ENCODE measurements around the gene HSPA12A. TPM values are rescaled to one million over a fixed set of nuclear protein-coding genes. Genes with fewer than 3 reads are reported as not detected.

Gene HSPA12A
- polyA plus RNA-seq, 4 donors = 19.9 to 49.7 (median 35.7) TPM

DNA sequence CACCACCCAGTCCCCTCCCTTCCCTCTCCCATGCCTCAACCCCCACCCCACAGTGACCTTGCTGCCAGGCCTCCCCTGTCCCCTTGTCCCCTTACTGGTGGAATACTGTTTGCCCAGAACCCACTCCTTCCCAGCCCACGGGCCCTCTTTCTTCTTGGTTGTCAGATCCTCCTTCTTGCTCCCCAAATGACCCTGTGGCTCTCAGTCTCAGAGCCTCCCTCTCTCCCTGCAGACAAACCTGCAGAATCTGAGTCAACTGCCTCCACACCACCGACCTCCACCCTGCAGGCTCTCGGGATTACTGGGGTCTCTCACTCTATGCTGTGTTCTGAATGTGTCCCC, 47.5 kb downstream of the HSPA12A start:
- DNase-seq (ENCODE audit: low read depth in 4 of 4, low spot score in 3 of 4) = no peak

DNA sequence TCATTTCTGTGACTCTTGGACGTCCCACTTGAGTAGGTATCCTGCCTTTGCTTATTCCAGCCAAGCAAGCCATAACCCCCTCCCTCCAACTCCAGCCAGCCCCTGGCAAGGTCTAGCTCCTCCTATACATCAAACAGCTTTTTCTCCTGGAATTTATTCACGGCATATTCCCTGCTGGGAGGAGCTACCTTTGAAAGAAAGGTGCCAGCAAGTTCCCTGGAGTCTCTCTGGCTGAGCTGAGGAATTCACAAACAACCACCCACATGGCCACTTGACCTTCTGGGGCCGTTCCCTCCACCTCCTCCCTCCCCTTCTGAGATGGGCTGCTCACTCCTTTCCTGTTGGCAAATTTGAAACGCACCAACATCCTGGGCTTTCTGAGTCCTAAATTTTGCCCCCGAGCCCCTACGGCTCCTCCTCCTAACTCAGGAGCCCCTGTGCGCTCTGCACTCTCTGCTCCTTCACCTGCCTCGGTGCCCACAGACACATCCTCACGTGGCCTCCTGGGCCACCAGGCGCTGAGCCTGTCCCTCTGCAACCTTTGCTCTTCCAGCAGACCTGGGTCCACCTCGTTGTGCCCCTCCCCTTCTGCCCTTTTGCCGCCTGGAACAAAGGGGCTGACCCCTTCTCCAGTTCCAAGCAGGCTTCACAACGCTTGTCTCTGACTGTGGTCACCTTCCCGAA, 48.0 kb downstream of the HSPA12A start:
- peak in 1 of 4 donors; percentile 46 for DNase-seq (ENCODE audit: low read depth in 4 of 4, low spot score in 3 of 4)

DNA sequence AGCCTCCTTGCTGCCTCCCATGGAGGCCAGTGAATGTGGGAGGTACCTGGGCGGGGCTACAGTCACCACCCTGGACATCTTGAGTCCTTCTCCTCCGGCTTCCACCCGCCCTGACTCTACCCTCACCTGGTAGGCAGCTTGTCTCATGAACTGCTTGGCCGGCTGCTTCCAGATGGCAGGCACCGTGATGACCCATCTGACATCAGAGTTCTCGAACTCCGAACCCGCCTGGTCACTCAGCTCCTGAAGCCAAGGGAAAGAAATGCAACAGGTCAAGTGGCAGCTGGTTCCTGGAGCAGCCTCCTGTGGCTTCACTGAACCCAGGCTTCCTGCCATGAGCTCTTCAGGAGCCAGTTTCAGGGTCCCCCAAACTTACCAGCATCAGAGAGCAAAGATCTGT, 50.1 kb downstream of the HSPA12A start:
- DNase-seq (ENCODE audit: low read depth in 4 of 4, low spot score in 3 of 4) = no peak

DNA sequence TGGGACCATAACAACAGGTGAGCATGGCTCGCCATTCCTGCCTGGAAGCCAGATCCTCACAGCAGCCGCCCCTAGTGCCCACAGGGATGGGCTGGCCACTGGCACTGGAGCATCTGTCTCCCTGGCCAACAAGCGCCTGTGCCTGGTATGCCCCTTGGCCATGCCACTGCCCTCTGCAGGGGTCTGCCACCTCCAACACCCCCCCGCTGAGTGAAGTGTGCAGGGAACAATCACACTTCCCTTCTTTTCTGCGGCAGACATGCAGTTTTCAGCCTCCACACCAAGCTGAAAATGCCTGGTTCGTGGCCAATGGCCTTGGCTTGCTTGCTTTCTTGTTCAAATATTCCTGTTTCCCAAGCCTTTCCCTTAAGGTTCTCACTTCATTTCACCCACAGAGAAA, 50.7 kb downstream of the HSPA12A start:
- DNase-seq (ENCODE audit: low read depth in 4 of 4, low spot score in 3 of 4) = no peak

DNA sequence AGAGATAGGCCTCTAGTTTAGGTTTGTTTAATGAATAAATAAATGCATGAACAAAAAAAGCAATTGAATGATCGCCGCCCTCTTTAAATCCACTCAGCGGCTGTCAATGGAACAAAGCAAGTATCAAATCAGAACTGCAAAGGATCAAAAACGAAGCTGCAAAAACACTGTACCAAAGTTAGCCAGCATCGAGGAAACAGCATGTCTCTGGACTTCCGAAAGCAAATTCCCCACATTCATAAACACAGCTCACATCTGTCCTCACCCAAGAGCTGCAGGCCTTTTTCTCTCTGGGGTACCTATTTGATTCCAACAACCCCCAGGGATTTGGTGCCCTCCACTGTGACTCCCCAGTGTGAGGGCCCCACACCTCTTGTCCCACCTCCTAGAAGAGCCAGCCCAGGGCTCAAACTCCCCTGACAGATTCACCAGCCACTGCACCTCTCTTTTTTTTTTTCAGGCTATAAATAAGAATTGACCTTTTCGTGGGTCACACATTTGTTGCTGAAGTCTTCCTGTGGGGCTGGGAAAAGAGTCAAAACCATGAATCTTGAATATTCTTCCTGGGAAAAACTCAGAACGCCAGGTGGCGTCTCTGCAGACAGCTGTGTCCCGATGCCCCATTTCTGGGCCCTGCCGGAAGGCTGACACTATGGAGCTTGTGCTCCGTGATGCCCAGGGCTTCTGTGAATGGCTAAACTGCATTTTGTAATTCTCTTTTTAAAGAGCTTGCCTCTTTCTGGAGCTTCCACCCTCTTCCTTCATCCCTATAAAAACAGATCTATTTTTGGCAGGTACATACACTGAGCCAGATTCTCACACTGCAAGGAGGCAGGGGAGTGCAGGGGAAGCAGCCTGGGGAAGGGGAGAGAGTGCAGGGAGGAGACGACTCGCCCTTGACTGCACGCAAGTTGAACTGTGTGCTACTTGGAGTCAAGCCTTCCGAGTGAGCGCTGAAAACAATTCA, 51.7 kb downstream of the HSPA12A start:
- DNase-seq (ENCODE audit: low read depth in 4 of 4, low spot score in 3 of 4) = no peak

DNA sequence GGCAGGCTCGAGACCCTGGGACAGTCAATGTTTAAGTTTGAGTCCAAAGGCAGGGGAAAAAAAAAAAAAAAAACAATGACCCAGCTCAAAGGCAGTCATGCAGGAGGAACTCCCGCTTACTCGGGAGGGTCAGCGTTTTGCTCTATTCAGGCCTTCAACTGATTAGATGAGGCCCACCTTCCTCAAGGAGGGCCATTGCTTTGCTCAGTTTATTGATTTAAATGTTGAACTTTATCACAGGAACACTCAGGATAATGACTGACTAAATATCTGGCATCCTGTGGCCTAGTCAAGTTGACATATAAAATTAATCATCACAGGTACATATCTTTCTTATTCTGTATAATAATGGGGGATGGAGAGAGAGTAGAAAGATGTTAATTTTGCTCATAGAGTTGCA, 52.6 kb downstream of the HSPA12A start:
- DNase-seq (ENCODE audit: low read depth in 4 of 4, low spot score in 3 of 4) = no peak

DNA sequence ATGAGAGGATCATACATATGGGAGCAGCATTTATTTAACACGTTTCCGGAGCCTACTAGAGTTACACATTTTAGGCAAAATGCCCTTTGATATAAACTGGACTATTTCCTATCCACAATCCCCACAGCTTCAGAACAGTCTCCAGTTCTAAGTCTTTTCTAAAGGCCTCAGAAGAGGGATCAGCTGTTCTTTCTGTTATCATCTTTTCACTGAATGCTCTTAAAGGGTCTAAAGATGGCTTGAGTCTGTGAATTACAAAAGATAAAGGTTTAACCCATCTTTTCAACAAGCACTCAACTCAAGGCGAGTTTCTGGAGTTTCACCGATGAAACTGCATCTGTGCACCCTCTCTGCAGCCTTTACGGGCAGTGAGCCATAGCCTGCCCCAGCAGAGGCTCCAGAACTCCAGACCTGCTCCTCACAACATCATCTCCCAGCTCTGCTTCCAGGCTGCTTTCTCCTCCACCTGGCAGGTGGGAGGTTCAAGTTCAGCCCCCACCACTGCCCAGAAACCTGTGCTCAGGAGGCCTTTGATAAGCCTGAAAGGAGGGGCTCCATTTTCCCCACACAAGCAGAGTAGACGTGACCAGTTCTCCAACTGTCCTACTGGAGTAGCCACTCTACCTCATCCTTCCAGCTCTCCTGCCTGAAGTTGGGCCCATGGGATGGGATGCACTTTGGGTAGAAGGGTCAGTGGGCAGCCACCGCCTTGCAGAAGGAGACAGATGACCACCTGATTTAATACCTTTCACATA, 53.4 kb downstream of the HSPA12A start:
- DNase-seq (ENCODE audit: low read depth in 4 of 4, low spot score in 3 of 4) = no peak

DNA sequence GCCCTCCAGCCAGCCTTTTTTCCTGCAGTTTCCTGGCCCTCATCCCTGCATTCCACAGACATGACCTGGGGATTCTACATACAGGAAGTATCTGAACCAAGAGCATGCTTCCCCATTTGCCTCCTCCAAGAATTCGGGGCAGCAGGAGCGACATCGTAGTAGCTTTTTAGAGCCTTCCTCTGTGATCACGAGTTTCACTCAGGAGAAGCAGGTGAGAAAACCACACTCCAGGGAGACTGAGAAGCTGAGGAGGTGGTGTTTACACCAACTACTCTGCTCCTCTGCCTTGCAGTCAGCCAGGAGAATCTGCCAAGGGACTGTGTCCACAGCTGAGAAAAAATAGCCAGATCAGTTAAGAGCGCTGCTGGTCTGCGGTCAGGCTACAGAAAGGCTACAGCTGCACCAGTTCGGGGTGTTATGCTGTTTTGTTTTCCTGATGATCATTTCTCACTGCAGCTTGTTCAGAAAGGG, 54.1 kb downstream of the HSPA12A start:
- no peak for DNase-seq (ENCODE audit: low read depth in 4 of 4, low spot score in 3 of 4)

DNA sequence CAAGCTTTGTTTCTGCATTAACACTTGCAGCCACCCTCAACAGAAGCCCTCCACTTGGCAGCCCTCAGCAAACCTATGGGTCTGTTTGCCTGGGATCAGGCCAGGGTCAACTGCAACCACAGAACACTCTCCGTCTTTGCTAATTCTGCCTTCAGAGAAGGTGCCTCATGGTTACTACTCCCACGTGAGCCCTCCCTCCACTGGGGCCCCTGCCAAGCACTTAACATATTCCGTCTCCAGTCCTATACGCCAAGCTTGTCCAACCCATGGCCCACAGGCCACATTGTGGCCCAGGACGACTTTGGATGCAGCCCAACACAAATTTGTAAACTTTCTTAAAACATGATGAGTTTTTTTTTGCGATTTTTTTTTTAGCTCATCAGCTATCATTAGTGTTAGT, 54.7 kb downstream of the HSPA12A start:
- no peak for DNase-seq (ENCODE audit: low read depth in 4 of 4, low spot score in 3 of 4)

DNA sequence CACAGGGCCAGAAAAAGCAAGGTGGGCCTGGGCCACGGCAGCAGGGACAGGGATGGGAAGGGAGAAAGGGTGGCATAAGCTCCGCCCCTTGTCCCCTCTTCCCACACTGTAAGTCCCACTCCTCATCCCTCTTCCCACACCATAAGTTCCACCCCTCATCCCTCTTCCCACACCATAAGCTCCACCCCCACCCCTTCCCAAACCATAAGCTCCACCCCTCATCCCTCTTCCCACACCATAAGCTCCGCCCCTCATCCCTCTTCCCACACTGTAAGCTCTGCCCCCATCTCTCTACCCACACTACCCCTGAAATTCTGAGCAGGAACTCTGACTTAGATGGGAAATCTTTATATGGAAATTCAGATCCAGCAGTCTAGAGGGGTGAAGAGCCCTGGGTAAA, 55.7 kb downstream of the HSPA12A start:
- no peak for DNase-seq (ENCODE audit: low read depth in 4 of 4, low spot score in 3 of 4)

DNA sequence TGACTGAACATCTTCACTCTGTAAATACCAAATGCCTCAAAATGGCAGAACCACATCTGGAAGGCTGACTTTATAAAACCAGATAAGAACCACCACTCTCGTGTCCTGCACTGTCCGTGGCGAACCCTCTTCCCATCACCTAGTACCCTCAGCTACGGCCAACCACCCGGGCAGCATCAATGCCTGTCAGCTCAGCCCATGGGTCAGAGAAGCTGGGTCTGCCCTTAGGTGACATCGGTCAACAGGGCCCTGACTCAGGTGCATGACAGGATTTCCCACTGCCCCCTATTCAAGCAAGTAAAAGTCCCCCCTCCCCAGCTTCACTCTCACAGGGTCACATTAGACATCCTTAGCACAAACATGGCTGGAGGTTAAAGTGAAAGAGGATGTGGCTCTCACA, 56.6 kb downstream of the HSPA12A start:
- no peak for DNase-seq (ENCODE audit: low read depth in 4 of 4, low spot score in 3 of 4)

DNA sequence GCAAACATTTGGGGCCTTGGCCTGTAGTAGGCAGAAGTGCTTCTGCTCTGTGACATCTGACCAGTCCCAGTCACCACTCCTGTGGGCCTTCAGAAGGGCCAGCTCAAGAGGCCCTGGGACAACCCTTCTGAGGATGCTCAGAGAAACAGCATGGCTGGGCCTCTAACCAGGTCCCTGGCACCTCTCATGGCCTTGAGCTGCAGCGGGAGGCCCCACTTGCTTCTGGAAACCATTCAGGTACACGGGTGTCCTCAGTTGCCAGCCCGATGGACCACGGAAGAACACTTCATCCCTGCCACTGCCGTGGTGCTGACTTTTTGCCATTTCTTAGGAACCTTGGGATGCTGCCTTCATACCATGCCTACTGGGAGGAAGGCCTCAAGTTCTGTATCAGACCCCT, 57.6 kb downstream of the HSPA12A start:
- no peak for DNase-seq (ENCODE audit: low read depth in 4 of 4, low spot score in 3 of 4)

DNA sequence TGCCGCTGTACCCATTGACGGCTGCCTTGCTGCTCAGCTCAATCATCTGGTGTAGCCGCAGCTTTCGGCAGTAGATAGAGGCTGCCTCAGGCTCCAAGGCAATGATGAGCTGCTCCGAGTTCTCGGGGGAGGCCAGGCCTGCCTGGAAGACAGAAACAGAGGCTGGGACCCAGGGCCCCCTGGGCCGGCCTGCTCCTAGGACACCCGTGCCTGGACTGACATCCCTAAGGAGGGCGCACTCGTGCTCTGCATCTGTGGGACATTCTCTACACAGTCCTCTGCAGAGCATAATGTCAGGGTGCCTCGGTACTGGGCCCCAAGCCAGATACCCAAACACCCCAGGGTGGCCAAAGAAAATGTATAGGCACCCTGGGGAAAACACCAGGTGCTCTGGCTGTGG, 58.5 kb downstream of the HSPA12A start:
- DNase-seq (ENCODE audit: low read depth in 4 of 4, low spot score in 3 of 4) = no peak

DNA sequence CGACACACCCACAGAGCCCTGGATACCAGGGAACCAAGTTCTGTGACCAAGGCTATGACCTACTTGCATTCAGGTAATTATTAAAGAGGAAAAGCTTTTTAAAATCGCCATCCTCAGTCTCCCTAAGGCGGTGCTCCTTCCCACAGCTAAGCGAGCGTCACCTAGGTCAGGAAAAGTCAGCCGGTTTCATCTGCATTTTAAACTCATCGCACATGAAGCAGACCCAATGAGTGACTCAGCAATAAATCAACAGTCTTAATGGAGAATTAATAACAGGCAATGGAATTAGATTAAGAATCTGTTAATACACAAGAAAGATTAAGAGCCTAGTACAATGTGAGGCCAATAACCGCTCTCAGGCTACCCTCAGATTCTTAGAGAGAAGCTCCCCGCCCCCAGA, 59.2 kb downstream of the HSPA12A start:
- no peak for DNase-seq (ENCODE audit: low read depth in 4 of 4, low spot score in 3 of 4)

DNA sequence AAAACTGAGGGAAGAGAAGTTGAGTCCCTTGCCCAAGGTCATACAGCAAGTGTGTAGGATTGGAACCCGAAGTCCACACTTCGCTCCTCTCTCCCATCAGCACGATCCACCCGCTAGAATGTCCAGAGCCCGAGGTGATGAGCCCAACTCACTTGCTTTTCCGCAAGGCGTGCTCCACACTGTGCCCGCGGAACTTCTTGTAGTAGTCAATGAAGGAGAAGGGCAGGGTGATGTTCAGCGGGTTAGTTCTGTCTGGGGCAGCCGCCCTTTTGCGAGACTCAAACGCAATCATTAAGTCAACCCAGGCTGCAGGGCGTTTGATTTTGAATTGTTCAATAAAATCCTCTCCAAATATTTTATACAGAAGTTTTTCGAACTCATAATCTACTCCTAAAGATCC, 63.0 kb downstream of the HSPA12A start:
- DNase-seq (ENCODE audit: low read depth in 4 of 4, low spot score in 3 of 4) = no peak

DNA sequence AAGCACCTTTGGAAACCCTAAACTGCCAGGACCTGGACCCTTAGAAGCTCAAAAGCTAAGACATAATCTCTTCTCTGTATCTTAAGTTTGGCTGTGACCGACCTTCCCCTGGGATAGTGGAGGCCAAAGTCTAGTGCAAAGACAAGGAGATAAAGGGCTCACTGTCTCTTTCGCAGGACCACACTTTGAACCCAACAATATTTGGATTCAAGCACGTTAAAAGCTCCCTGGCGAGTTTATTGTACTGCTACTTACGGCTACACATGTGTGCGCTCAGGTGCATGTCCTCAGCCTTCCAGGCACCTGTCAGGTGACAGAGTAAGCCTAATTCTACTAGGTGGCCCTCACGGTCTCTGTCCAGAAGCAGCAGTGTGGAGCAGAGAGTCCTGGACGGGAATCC, 65.7 kb downstream of the HSPA12A start:
- no peak for DNase-seq (ENCODE audit: low read depth in 4 of 4, low spot score in 3 of 4)

DNA sequence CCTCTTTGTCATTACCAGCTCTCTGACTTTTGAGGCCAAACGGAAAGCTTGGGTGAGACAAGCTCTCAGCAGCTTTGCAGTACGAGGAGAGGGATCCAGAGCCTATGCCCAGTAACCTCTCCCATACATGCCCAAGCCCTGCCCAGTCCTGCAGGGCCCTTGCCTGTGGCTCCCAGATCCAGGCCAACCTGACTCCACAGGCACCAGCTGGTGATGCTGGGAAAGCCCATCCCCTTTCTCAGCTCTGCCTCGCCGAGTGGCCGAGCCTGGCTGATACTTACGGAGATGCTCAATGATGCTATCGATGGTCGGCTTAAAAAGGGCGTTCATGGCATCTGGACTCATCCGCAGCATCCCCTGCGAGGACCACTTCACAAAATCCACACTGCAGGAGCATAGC, 66.2 kb downstream of the HSPA12A start:
- no peak for DNase-seq (ENCODE audit: low read depth in 4 of 4, low spot score in 3 of 4)

DNA sequence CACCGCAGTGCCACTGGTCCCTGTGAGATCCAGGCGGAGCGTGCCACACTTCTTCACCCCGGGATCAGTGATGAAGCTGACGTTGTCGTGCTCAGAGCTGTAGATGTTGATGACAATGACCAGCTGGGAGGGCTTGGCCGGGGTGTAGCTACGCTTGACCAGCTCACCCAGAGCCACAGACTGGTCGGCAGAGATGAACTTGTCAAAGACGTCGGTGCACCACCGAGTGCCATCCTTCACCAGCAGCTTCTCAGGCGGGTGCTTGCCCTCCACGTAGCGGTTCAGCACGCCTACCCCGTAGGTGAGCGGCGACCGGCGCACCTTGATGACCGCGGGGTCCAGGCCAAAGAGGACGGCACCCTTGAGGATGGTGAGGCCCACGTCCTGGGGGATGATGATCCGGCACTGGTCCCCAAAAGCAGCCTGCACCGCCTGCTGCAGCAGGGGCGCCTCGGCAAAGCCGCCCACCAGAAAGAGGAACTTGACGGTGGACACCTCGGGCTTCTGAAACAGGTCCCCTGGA, 67.4 kb downstream of the HSPA12A start:
- DNase-seq (ENCODE audit: low read depth in 4 of 4, low spot score in 3 of 4) = no peak

DNA sequence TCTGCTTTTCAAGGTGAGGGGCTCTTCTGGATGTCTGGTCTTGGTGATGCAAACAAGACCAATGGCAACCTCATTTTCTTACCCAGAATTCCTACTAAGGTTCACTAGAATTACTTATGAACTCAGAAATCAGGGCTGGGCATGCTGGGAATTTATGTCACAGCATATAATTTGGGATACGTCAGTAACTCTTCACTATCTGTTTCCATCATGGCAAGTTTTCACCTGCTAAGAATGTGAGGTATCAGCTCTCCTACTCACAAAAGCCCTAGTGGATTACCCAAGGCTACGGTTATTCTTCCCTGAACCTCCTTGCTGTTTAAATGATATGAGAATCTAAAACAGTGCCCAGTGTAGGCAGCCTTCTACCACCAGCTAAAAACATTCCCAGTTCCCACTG, 68.5 kb downstream of the HSPA12A start:
- no peak for DNase-seq (ENCODE audit: low read depth in 4 of 4, low spot score in 3 of 4)

DNA sequence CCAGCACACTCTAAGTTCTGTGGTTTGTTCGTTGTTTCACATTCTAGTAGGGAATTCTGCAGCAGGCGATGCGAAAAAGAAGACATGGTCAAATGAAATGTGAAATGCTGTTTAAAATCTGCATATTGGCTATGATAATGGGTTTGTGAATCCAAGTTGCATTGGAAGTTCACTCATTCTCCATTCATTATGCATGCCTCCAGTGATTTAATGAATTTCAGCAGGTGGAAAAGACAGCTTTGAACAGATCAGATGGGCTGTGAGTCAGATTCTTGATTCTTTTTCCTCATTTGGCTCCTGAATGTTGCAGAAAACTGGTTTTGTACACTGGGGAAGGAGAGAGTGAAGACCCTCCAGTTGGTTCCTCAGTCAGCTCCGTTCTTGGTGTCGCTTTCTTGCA, 69.5 kb downstream of the HSPA12A start:
- no peak for DNase-seq (ENCODE audit: low read depth in 4 of 4, low spot score in 3 of 4)

DNA sequence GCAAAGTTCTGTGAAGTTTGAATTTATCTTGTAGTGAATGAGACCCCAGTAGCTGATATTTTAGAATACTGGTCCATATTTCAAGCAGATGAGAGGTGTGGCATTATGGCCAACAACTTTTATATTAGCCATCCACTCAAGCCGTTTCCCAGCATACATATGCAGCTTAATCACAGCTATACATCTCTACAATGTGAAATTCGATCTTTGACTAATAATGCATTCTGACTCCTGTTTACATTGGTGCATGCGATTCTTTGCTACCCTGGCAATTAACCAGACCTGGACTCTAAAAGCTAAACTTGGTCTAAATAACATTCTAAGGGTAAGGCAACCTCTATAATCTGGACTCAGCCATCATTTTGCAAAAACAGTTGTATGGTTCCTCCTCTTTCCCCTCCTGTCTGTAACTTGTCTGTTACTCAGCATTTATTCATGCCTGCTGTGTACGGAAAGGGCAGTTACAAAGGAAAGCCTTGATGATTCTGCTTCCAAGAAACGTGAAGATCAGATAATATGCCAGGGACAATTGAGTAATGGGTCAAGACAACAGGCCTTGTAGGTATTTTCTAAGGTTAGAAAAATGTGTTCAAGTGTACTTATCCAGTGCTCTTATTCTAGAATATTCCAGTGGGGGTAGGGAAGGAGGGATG, 71.0 kb downstream of the HSPA12A start:
- no peak for DNase-seq (ENCODE audit: low read depth in 4 of 4, low spot score in 3 of 4)

Measured in left renal pelvis (tissue), 4 donors.